MCF 10A (cell line): ENCODE measurements around the gene INF2. TPM values are rescaled to one million over a fixed set of nuclear protein-coding genes. Genes with fewer than 3 reads are reported as not detected.
A peak's percentile ranks its signal among the peaks of the same experiment; 100 is the strongest.

Experiments
- BruUV-seq: library from RNA; stranded (reverse); fragments of 400-500 nt; replicated peaks from 2 replicates; lab custom pipeline; 2021; lab: Mats Ljungman, UMichigan
- CTCF ChIA-PET: fragments of 300-600 bp; sonication (Branson Sonifier 250); formaldehyde crosslinking; extraction: SDS; loops from one replicate; lab custom pipeline; 2021; ENCODE audit warnings: antibody characterized with exemption, inconsistent platforms; lab: Yijun Ruan, JAX
- POLR2A ChIA-PET: fragments of 300-600, 350-650 bp; sonication (Branson Sonifier 250); formaldehyde crosslinking; extraction: SDS; loops from one replicate; lab custom pipeline; 2020; ENCODE audit warnings: antibody characterized with exemption, inconsistent platforms; lab: Yijun Ruan, JAX
- DNase-seq: peaks from one replicate; pipeline ENCODE4 v3.0.0-alpha.2; 2018; ENCODE audit not compliant: unreplicated experiment
- H3K27ac Mint-ChIP-seq: one replicate; pipeline ENCODE4 v1.8.0; 2022; ENCODE audit warnings: mild to moderate bottlenecking, low read depth, mixed read lengths; ENCODE audit not compliant: unreplicated experiment
- H3K27me3 Mint-ChIP-seq: one replicate; pipeline ENCODE4 v1.8.0; 2022; ENCODE audit warnings: mixed read lengths; ENCODE audit not compliant: insufficient read depth, unreplicated experiment
- H3K36me3 Mint-ChIP-seq: one replicate; pipeline ENCODE4 v1.8.0; 2022; ENCODE audit warnings: mild to moderate bottlenecking, moderate library complexity, mixed read lengths; ENCODE audit not compliant: insufficient read depth, unreplicated experiment
- H3K4me1 Mint-ChIP-seq: one replicate; pipeline ENCODE4 v1.8.0; 2022; ENCODE audit warnings: mixed read lengths; ENCODE audit not compliant: insufficient read depth, unreplicated experiment
- H3K4me3 Mint-ChIP-seq: one replicate; pipeline ENCODE4 v1.8.0; 2022; ENCODE audit warnings: mild to moderate bottlenecking, moderate library complexity, mixed read lengths; ENCODE audit not compliant: unreplicated experiment
- H3K9me3 Mint-ChIP-seq: one replicate; pipeline ENCODE4 v1.8.0; 2022; ENCODE audit warnings: mixed read lengths; ENCODE audit not compliant: unreplicated experiment
- CTCF ChIP-seq: fragments of 200-600 bp; IDR thresholded peaks from one replicate; pipeline ENCODE4 v1.8.0; 2022; ENCODE audit warnings: antibody characterized with exemption, mild to moderate bottlenecking; ENCODE audit not compliant: unreplicated experiment
- intact Hi-C: fragments of 100-400 bp; cut with micrococcal nuclease; formaldehyde crosslinking; loops from 2 replicates; pipeline ENCODE4 v1.14.1; 2022
- total RNA-seq: library from RNA; stranded (reverse); gene quantifications from 2 replicates; pipeline ENCODE4 v1.2.3, GENCODE V29; 2022

INF2 gene
- total RNA-seq, 1 experiment from 2014 or later: 102 TPM

DNA sequence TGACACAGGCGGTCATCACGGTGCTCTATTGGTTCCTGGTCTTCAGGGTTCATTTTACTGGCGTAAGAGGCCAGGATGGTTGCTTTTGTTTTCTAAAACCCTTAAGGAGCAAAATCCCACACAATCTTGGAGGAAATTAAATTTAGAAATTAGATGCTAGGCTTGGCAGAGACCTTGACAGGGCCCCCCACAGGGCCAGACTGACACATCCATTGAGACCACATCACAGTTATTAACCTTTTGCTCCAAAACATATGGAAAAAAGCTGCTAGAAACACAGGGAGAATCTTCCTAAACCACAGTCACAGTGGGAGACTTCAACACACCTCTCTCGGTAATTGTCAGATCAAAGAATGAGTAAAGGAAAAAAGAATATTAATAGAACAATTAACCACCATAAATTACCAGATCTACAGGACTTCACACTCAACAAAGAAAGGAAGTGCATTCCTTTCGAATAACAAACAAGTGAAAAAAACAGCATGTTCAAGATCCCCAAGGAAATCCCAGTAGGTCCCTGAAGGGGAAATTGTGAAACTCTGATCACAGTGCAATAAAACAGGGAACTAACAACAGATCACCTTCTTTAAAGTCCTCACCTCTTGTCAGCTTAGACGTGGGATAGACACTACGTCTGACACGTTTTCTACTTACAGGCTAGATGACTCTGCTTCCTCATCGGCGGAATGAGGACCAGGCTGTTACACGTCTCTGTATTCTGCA is 44.6 kb upstream of the INF2 start:
- ChIA-PET POLR2A (no interaction called here), CTCF (interaction anchor here (0.9 kb wide), 1 partner anchor 107 kb away, joined by 4 read pairs; no protein-coding TSS in a partner anchor)
- Mint-ChIP-seq H3K36me3 (no peaks in the 10 kb centered on the region), H3K4me1 (no peaks in the 10 kb centered on the region), H3K27ac (no peak overlapping the region), H3K4me3 (no peak overlapping the region), H3K9me3 (no peaks in the 10 kb centered on the region), H3K27me3 (no peaks in the 10 kb centered on the region)
- intact Hi-C loops: no loop called here
- BruUV-seq: no TSS peak
- DNase-seq: no peak
- TF ChIP-seq CTCF: no peak

DNA sequence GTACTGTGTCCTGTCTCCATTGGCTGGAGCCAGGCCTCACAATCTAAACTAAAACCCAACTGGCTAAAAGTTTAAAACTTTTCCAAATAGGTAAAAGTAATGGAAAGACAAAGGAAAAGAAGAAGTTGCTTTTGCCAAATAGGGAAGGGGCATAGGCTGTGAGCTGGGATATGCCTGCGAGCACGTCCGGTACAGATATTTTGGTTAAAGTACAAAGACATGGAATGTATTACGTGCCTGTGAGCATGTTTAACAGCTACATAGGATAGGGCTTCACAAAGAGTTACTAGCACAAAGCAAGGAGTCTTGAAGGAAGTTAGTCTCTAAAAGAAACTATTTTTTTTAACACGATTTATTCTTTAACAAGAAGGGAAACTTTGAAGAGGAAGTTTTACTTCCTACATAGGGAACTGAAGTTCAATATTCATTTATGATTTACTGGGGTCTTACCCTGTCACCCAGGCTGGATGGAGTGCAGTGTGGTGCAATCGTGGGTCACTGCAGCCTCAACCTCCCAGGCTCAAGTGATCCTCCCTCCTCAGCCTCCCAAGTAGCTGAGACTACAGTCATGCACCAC is 41.9 kb upstream of the INF2 start:
- H3K27me3 Mint-ChIP-seq: no peaks in the 10 kb centered on the region
- no peak for DNase-seq
- ChIA-PET CTCF (interaction anchor here (0.5 to 3.1 kb wide), 4 partner anchors 25 to 570 kb away, joined by 3 to 10 read pairs (median 4); no protein-coding TSS in a partner anchor), POLR2A (no interaction called here)
- H3K4me1 Mint-ChIP-seq: no peaks in the 10 kb centered on the region
- H3K36me3 Mint-ChIP-seq: no peaks in the 10 kb centered on the region
- BruUV-seq: no TSS peak
- H3K27ac Mint-ChIP-seq: no peak overlapping the region
- H3K9me3 Mint-ChIP-seq: no peaks in the 10 kb centered on the region
- intact Hi-C loops: no loop called here
- no peak overlapping the region for H3K4me3 Mint-ChIP-seq
- TF ChIP-seq CTCF: no peak

- intact Hi-C loops: loop anchor here (1.0 to 2.0 kb wide), 2 partner anchors 38 to 58 kb away; partner anchors contain the start of gene INF2
- H3K27me3 Mint-ChIP-seq: peaks cover 11% of the 10 kb centered on the region
- no peak overlapping the region for H3K27ac Mint-ChIP-seq
- CTCF ChIA-PET: no interaction called here
- H3K36me3 Mint-ChIP-seq: no peaks in the 10 kb centered on the region
- peaks cover 6% of the 10 kb centered on the region for H3K9me3 Mint-ChIP-seq
- no TSS peak for BruUV-seq
- POLR2A ChIA-PET: interaction anchor here (0.5 kb wide), 1 partner anchor 150 kb away, joined by 3 read pairs; the partner anchor contains the start of gene ZBTB42
- peak; percentile 97 for TF ChIP-seq CTCF
- no peak overlapping the region for H3K4me3 Mint-ChIP-seq
- no peaks in the 10 kb centered on the region for H3K4me1 Mint-ChIP-seq
- DNase-seq: peak; percentile 56
These were observed 39.1 kb upstream of the INF2 start for GRCh38 chr14:104650057-104650980.
